PC-9 (cell line): Measurements from ENCODE around the gene TSR3.

Experiments
- CTCF ChIP-seq: fragments of 200-600 bp; sonication (generic); conservative IDR thresholded peaks from 2 replicates; pipeline ENCODE4 v1.6.1; 2017; ENCODE audit warnings: mixed run types, antibody characterized with exemption, mild to moderate bottlenecking, moderate library complexity
- EZH2 ChIP-seq: fragments of 200-600 bp; sonication (generic); IDR thresholded peaks from 2 replicates; pipeline ENCODE4 v1.8.0; 2017; ENCODE audit warnings: antibody characterized with exemption, low read depth

GRCh38 chr16:1355591-1355990 lies 3.9 kb upstream of the TSR3 start:
- no peak for TF ChIP-seq CTCF
- TF ChIP-seq EZH2: no peak
